Stimulated activated CD4-positive, alpha-beta T cell treated with anti-CD3 and anti-CD28 coated beads, Interleukin-1b, Interleukin-23, amount 100 ng/mL, for 48 hours (primary cell): ENCODE data around the gene PDE6D.
A peak's percentile ranks its signal among the peaks of the same experiment; 100 is the strongest.

Source experiments
- DNase-seq: peaks from one replicate; pipeline ENCODE4 v3.0.0-alpha.2; 2020

PDE6D gene

GRCh38 chr2:231780909-231781797 is at the start of gene PDE6D:
PDE6D (minus strand) TSS chr2:231781282; CDS start chr2:231781114, 168 bp downstream.
- peak; percentile 94 for DNase-seq

GRCh38 chr2:231821908-231822307 is 40.8 kb upstream of the PDE6D start:
- no peak for DNase-seq

GRCh38 chr2:231820786-231821303 is 39.8 kb upstream of the PDE6D start:
- DNase-seq: no peak

GRCh38 chr2:231819447-231820042 is 38.5 kb upstream of the PDE6D start:
- no peak for DNase-seq

GRCh38 chr2:231816327-231817026 is 35.4 kb upstream of the PDE6D start:
- DNase-seq: no peak

- no peak for DNase-seq
These were observed 29.8 kb upstream of the PDE6D start for GRCh38 chr2:231810905-231811304.

GRCh38 chr2:231807020-231807419 is 25.9 kb upstream of the PDE6D start:
- no peak for DNase-seq

- DNase-seq: no peak
These were observed 22.5 kb upstream of the PDE6D start for GRCh38 chr2:231803501-231804138.

GRCh38 chr2:231800493-231801091 is 19.5 kb upstream of the PDE6D start:
- peak; percentile 45 for DNase-seq

- DNase-seq: no peak
These were observed 14.6 kb upstream of the PDE6D start for GRCh38 chr2:231795525-231796327.

- no peak for DNase-seq
These were observed 13.3 kb upstream of the PDE6D start for GRCh38 chr2:231794383-231794782.

GRCh38 chr2:231791107-231791506 is 10.0 kb upstream of the PDE6D start:
- DNase-seq: no peak

GRCh38 chr2:231786917-231787292 is 5.8 kb upstream of the PDE6D start:
- no peak for DNase-seq

- DNase-seq: peak; percentile 88
These were observed 5.3 kb upstream of the PDE6D start, which contains the start of gene COPS7B for GRCh38 chr2:231786177-231786916. COPS7B (plus strand) TSS chr2:231786445; CDS start chr2:231788571, 2,126 bp downstream.

GRCh38 chr2:231785822-231786176 is 4.7 kb upstream of the PDE6D start:
- DNase-seq: no peak

GRCh38 chr2:231785413-231785812 is 4.3 kb upstream of the PDE6D start:
- no peak for DNase-seq

- no peak for DNase-seq
These were observed 980 bp upstream of the PDE6D start for GRCh38 chr2:231781798-231782726.

- DNase-seq: peak; percentile 10
These were observed 766 bp downstream of the PDE6D start for GRCh38 chr2:231780123-231780908.
